Effector memory CD4-positive, alpha-beta T cell (primary cell): ENCODE data around the gene KDM5B.
A peak's percentile ranks its signal among the peaks of the same experiment; 100 is the strongest.

Experiments used
- DNase-seq, 3 donors: peaks; one replicate each; pipeline ENCODE4 v3.0.0-alpha.2; 2020
- H3K27ac ChIP-seq: 2 replicates; pipeline ENCODE4 v1.7.0; 2013; ENCODE audit warnings: mild to moderate bottlenecking, low read length, moderate library complexity; ENCODE audit not compliant: insufficient read depth, poor library complexity, severe bottlenecking
- H3K27me3 ChIP-seq: replicated peaks from 2 replicates; pipeline ENCODE4 v1.7.0; 2013; ENCODE audit warnings: mild to moderate bottlenecking, low read length; ENCODE audit not compliant: insufficient read depth, control insufficient read depth, poor library complexity, severe bottlenecking
- H3K36me3 ChIP-seq: 2 replicates; pipeline ENCODE4 v1.7.0; 2013; ENCODE audit warnings: mild to moderate bottlenecking, low read length, moderate library complexity; ENCODE audit not compliant: control insufficient read depth, insufficient read depth
- H3K4me1 ChIP-seq: 2 replicates; pipeline ENCODE4 v1.7.0; 2013; ENCODE audit warnings: low read length, mild to moderate bottlenecking; ENCODE audit not compliant: control insufficient read depth, insufficient read depth, poor library complexity, severe bottlenecking
- H3K4me3 ChIP-seq: 2 replicates; pipeline ENCODE4 v1.7.0; 2013; ENCODE audit warnings: low read length, low read depth, mild to moderate bottlenecking; ENCODE audit not compliant: insufficient read depth, poor library complexity, severe bottlenecking
- H3K9me3 ChIP-seq: 2 replicates; pipeline ENCODE4 v1.7.0; 2013; ENCODE audit warnings: mild to moderate bottlenecking, low read length, moderate library complexity; ENCODE audit not compliant: control insufficient read depth

KDM5B gene

DNA sequence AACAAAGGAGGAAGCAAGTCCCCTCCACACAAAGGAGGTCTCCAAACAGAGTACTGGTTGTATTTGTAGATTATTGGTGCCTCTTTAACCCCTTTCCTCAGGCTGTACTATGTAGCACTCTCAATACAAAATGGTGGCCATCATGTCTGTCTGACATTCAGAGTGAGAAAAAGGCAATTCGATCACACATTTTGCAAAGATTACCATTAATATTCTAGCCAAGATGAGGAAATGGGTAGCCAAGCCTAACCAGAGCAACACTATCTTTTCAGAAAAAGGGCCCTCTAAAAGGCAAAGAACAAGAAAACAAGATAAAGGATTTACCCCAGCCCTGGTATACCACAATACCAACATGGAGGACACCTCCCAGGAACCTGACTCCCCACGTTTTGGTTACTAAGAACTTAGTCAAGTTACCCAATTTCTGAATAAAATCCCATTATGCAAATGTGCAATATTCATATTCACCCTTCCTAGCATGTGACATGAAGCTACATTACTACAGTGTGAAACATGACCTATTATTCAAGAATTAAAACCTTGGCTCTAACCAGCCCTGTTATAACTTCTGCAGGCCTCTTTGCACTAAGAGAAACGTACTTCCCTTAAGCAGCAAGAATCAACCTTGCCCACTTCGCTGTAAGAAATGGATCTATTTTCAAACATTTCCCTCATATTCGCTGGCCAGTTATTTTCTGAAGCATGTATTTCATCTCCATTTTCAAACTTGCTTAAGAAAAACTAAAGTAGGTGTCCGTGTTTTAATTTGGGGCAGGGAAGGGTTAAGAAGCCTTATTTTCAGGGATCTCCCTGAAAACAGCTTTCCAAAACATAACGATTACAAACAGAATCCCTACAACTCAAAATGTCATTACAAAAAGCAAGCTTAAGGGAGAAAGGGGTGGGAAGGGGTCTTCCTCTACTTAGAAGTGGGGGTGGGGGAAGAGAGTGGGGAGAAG, 2.1 kb downstream of the KDM5B start:
- Histone ChIP-seq H3K27me3 (no peaks in the 10 kb centered on the region), H3K4me3 (peak overlapping the region; percentile 95), H3K36me3 (no peaks in the 10 kb centered on the region), H3K27ac (peak overlapping the region; percentile 65), H3K4me1 (peaks cover 19% of the 10 kb centered on the region), H3K9me3 (no peaks in the 10 kb centered on the region)
- no peak for DNase-seq

DNA sequence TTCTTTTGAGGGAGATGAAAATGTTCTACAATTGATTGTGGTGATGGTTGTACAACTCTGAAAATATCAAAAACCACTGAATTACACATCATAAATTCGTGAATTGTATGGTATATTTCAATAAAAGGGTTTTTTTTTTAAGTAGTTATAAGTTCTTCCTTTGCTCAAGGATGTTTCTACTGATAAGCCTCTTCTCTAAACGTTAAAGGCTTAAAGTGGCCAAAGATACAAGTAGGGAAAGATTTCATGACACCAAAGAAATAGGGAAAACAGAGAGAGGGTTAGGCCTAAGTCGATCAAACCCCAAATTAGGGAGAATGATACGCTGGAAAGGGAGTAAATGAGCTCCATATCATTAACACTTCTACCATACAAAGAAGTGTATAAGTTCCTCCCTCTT, 4.1 kb downstream of the KDM5B start:
- Histone ChIP-seq H3K9me3 (no peaks in the 10 kb centered on the region), H3K27ac (no peak overlapping the region), H3K36me3 (no peaks in the 10 kb centered on the region), H3K4me1 (peaks cover 8% of the 10 kb centered on the region), H3K27me3 (no peaks in the 10 kb centered on the region), H3K4me3 (no peak overlapping the region)
- DNase-seq, result no peak

DNA sequence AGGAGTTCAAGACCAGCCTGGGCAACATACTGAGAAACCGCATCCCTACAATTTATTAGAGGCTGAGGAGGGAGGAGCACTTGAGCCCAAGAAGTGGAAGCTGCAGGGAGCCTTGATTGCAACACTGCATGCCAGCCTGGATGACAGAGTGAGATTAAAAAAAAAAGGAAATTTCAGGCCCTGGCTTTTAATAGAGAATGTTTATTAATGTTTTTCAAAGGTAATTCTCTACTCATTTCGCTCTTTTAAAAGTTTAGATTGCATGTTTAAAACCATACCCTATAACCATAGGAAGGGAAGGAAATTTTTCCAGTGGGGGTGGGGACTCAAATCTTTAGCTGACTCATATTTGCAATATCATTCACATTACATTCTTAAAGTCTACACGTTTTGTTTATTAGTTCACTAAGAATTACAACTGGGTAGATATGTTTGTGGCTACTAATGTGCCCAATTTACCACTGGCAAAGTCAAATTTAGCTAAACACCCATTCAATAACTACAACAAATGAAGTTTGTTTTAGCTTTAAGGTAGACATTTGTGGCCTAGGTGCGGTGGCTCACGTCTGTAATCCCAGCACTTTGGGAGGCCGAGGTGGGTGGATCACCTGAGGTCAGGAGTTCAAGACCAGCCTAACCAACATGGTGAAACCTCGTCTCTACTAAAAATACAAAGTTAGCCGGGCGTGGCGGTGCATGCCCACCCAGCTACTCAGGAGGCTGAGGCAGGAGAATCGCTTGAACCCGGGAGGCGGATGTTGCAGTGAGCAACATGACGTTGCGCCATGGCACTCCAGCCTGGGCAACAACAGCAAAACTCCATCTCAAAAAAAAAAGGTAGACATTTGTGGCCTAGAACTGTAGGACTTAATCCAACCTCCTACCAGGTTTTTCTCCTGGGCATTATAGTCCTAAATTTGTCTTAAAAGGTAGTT, 5.0 kb downstream of the KDM5B start:
- H3K4me3 ChIP-seq, result no peak overlapping the region
- peaks cover 8% of the 10 kb centered on the region for H3K4me1 ChIP-seq
- H3K27ac ChIP-seq, result no peak overlapping the region
- no peaks in the 10 kb centered on the region for H3K36me3 ChIP-seq
- no peaks in the 10 kb centered on the region for H3K9me3 ChIP-seq
- DNase-seq, result no peak
- no peaks in the 10 kb centered on the region for H3K27me3 ChIP-seq

DNA sequence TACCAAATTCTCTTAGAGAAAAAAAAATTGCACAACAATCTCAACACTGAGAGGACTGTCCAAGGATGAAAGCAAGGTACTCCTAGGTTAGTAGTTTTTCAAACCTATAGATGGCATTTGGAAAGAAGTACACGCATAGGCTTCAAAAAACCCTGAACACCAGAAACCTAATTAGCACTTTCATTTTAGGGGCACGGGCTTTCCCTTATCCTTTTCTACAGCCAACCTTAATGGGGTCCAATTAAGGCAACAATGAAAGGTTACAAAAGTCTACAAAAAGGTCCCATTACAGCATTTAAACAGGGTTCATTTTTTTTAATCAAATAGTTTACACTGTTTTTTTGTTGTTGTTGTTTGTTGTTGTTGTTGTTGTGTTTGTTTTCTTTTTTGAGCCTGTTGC, 6.2 kb downstream of the KDM5B start:
- Histone ChIP-seq H3K9me3 (no peaks in the 10 kb centered on the region), H3K36me3 (no peaks in the 10 kb centered on the region), H3K4me3 (no peak overlapping the region), H3K27me3 (no peaks in the 10 kb centered on the region), H3K27ac (no peak overlapping the region), H3K4me1 (peaks cover 8% of the 10 kb centered on the region)
- DNase-seq, result no peak

DNA sequence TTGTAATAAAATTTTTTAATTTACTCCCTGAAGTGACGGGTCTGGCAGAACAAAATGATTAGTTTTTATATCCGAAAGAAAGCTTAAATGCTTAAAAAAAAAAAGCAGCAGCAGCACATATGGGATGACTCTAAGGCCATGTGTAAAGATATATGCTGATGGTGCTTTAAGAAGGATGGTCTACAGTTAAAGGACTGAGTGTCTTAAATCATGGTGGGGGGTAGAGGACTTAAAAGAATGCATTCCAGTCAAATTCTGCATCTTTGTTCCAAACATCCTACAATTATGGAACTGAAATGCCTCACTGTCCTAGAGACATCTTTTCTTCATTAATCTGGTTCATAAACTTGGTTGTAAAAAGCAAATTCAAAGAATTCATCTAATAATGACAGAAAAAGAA, 7.0 kb downstream of the KDM5B start:
- no peak for DNase-seq
- H3K9me3 ChIP-seq, result no peaks in the 10 kb centered on the region
- no peak overlapping the region for H3K27ac ChIP-seq
- no peaks in the 10 kb centered on the region for H3K27me3 ChIP-seq
- H3K4me1 ChIP-seq, result peaks cover 4% of the 10 kb centered on the region
- no peak overlapping the region for H3K4me3 ChIP-seq
- no peaks in the 10 kb centered on the region for H3K36me3 ChIP-seq

DNA sequence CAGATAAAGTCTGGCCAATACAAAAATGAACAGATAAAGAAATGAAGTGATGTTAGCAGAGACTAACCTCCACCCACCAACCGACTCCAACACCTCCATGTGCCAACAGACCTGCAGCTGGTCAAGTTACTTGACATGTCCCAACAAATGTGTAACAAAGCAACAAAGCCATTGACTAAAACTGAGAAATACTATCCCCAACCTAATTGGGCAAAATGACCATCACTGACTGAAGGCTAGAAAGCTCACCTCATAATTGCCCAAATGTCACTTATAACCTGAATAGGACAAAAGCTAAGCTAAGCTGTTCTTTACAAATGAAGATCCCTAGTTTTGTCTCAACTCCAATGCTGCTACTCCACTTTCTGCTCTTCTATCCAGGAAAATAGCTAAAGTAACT, 7.5 kb downstream of the KDM5B start:
- Histone ChIP-seq H3K9me3 (no peaks in the 10 kb centered on the region), H3K4me1 (peaks cover 4% of the 10 kb centered on the region), H3K36me3 (no peaks in the 10 kb centered on the region), H3K27ac (no peak overlapping the region), H3K27me3 (no peaks in the 10 kb centered on the region), H3K4me3 (no peak overlapping the region)
- no peak for DNase-seq

DNA sequence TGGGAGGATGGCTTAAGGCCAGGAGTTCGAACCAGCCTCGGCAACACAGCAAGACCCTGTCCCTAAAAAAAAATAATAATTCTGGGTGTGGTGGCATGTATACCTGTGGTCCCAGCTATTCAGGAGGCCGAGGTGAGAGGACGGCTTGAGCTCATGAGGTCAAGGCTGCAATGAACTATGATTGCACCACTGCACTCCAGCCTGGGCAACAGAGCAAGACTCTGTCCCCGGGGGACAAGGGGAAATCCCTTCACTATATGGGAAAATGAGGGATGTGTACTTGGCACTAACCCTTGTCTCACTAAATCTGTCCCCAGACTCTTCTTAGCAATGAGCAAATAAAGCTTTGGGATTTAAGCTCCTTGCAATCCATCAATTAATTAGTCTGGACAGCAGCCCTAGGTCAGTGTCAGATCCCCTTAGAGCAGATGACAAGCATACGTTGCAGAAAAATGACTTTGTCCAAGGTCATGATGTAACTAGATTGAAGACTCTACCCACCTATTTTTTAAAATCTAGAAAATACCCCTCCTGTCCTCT, 9.4 kb downstream of the KDM5B start:
- Histone ChIP-seq H3K9me3 (no peaks in the 10 kb centered on the region), H3K4me3 (no peak overlapping the region), H3K27me3 (no peaks in the 10 kb centered on the region)

DNA sequence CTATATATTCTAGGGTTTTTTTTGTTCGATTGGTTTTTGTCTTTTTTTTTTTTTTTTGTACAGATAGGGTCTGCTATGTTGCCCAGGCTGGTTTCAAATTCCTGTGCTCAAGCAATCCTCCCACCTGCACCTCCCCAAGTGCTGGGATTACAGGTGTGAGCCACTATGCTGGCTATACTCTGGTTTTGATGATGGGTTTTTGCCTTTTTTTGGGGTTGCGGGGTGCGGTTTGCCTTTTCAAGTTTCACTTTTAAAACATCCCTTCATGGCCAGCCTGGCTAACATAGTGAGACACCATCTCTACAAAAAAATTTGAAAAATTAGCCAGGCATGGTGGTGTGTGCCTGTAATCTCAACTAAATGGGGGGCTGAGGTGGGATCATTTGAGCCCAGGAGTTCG, 10.0 kb downstream of the KDM5B start:
- Histone ChIP-seq H3K36me3 (no peaks in the 10 kb centered on the region), H3K27me3 (no peaks in the 10 kb centered on the region), H3K27ac (no peak overlapping the region), H3K9me3 (no peaks in the 10 kb centered on the region), H3K4me3 (no peak overlapping the region), H3K4me1 (peaks cover 4% of the 10 kb centered on the region)
- DNase-seq, result no peak

More for the DNA sequence above, 9.4 kb downstream of the KDM5B start:
- Histone ChIP-seq H3K27ac (no peak overlapping the region), H3K36me3 (no peaks in the 10 kb centered on the region), H3K4me1 (peaks cover 4% of the 10 kb centered on the region)
- DNase-seq, result no peak

DNA sequence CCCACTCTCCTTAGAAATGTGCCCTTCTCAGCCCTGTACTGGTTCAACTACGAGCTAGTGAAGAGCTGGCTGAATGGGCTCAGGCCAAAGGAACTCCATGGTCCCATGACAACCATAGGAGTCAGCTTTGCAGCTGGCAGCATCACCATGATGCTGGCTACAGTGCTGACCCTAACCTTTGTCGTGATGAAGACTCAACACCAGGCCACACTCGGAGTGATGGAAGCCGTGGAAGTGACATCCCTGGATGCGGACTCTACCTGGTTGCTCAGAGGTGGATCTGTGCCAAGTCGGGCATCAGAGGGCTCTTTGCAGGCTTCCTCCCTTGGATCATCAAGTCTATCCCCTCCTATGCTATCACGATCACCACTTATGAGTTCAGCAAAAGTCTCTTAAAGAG, 11.6 kb downstream of the KDM5B start:
- Histone ChIP-seq H3K4me1 (peaks cover 4% of the 10 kb centered on the region), H3K4me3 (no peak overlapping the region), H3K9me3 (no peaks in the 10 kb centered on the region), H3K27me3 (no peaks in the 10 kb centered on the region), H3K27ac (no peak overlapping the region), H3K36me3 (no peaks in the 10 kb centered on the region)
- DNase-seq, result no peak
